GM12892 (cell line): ENCODE results near the gene RCL1.

ENCODE experiments used
- POLR2A ChIP-seq: IDR thresholded peaks from 2 replicates; pipeline ENCODE4 v1.6.1; 2011; ENCODE audit warnings: low read depth, low read length, control low read depth
- TAF1 ChIP-seq: IDR thresholded peaks from 2 replicates; pipeline ENCODE4 v1.6.1; 2011; ENCODE audit warnings: low read depth, mild to moderate bottlenecking, control low read depth, low read length, borderline replicate concordance

DNA sequence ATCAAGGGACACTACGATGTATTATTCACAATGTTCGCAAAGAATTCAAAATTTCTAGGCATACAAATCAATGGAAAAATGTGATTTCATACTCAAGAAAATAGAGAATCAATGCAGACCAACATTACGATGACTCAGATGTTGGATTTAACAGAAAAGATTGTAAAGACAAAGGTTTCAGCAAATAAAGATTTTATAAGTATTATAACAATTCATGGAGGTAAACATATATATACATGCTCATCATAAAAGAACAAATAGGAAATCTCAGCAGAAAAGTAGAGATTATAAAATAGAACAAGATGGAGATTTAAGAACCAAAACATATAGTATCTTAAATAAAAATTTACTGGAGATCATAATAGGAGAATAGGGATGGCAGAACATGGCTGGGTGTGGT lies 98.9 kb downstream of the RCL1 start:
- TF ChIP-seq POLR2A, result no peak
- no peak for TF ChIP-seq TAF1
